ENCODE results near the gene BEST1.
"Not testable (repeated sequence)": the region's sequence is repeated elsewhere in the genome, so short reads cannot be mapped to it uniquely, and the experiment has no call there.

The BEST1 gene

DNA sequence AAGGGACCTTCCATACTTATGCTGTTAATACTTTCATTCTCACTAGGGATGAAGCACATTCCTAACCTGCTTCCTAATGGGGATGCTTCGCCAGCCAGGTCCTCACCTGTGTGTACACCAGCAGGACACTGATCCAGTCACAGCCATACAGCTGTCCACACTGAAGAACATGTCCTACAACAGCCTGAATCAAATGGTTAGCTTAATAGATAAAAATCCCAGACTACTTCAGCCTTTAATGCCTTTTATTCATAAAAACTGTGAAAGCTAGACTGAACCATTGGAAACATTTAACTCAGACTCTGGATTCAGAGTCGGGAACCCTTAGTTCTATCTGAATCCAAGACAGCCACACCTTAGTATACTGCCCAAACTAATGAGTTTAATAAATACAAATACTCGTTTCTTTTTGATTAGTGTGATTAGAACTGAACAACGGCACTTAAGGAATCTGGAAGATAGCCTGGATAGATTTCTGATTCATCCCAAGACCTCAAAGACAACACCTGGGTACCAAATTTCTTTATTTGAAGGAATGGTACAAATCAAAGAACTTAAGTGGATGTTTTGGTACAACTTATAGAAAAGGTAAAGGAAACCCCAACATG is 14.0 kb downstream of the BEST1 start:
- no peak for DNase-seq (ENCODE audit: low read depth in 2 of 2)

GRCh38 chr11:61964666-61965271 is 14.6 kb downstream of the BEST1 start:
- DNase-seq (ENCODE audit: low read depth in 2 of 2), result not testable (repeated sequence)

GRCh38 chr11:61966734-61967115 is 16.6 kb downstream of the BEST1 start:
- no peak for DNase-seq (ENCODE audit: low read depth in 2 of 2)

DNA sequence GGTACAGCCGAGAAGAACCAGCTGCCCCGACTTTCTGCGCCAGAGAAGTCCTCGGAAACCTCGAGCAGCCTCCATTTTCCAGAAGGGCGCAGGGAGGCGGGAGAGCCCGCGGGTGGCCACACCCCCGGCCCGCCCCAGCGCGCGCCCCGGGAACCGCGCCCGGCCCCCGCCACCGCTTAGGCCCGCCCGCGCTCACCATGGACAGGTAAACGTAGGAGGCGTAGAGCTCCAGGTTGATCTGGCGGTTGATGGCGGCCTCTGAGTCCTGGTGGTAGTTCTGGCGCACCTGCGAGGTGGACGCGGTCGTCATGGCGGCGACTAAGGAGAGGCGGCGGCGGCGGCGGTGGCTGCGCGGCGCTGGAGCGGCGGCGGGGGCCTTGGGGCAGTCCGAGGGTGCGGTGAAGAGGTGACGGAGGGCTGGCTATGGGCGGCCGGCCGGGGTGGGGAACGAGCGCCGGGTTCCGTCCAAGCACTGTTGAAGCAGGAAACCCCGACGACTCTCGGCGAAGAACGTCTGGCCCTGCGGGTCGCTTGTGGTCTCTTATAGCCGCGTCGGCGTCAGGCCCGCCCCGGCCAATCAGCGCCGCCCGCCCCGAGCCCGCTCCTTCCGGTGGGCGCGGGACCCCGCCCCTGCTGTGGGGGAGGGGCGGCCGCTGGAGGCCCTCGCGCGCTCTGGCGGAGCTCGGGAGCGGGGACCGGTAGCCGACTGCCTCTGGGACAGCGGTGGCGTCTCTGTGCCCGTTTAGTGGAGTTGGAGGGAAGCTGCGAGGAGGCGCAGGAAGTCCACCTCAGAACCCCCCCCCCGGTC is 17.2 kb downstream of the BEST1 start, which contains the start of gene FTH1:
Gene FTH1, minus strand, starts transcription at position 519 of the 808 bp plus-strand sequence. Its CDS starts 209 bp downstream, at position 310.
- DNase-seq (ENCODE audit: low read depth in 2 of 2), result peak; percentile 79 to 80

- DNase-seq (ENCODE audit: low read depth in 2 of 2), result no peak
These were observed 18.0 kb downstream of the BEST1 start for GRCh38 chr11:61967924-61968757.

DNA sequence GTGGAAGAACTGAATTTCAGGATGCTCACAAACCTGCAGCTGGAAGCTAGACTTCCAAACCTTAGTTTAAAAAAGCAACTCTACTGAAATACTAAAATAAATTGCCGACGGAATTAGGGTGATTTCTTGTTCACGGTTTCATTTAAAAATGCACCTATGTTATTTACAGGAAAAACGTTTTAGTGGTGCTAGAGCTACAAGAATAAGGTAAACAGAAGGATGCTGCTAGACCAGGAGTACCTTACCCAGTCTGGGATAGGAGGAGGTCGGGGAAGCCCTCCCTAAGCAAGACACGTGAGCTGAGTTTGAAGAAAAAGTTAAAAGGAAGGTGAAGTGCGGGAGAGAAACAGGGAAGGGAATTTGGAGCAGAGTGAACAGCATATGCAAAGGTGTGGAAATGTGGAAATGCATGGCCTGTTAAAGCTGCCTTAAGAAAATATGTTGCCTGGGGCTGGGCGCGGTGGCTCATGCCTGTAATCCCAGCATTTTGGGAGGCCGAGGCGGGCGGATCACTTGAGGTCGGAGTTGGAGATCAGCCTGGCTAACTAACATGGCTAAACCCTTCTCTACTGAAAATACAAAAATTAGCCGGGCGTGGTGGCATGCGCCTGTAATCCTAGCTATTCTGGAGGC is 18.7 kb downstream of the BEST1 start:
- DNase-seq (ENCODE audit: low read depth in 2 of 2), result no peak

DNA sequence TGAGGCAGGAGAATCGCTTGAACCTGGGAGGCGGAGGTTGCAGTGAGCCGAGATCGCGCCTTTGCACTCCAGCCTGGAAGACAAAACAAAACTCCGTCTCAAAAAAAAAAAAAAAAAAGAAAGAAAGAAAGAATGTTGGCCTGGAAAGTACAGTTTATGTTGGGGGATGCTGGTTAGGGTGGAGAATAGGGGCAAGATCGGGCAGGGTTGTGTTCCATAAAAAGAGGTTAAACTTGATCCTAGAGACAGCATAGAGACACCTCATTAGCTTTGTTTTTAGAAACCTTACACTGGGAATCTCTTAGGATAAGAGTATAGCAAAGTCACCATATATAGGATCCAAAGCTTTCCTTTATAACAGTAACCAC is 19.2 kb downstream of the BEST1 start:
- no peak for DNase-seq (ENCODE audit: low read depth in 2 of 2)

DNA sequence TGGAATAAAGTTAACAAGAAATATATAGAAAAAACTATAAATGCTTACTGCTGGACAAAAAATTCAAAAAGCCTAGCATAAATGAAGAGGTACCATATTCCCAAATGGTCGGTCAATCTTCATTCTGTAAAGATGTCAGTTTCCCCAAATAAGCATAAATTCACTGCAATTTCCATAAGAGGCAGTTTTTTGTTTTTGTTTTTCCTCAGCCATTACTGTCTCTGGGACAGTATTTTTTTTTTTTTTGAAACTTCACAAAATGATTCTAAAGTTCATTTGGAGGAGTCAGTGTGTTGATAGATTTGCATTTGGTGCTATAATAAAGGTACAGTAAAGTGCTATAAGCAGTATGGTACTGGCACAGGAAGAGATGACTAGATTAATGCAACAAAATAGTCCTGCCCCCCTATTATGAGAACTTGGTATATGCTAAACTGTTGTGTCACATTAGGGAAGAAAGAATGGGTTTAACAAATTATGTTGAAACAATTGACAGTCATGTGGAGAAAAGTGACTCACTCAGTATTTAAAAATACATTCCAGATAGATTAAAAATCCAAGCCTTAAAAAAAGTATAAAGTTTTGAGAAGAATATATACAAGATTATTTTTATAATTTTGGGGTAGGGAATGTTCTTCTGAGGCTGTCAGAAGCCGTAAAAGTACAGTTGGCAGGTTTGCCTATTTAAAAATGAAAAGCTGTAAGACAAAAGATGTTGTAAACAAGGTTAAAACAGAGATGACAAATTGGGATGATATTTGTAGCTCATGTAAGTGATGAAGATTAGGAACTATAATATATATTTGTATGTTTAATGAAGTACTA is 19.9 kb downstream of the BEST1 start:
- peak; percentile 73 to 74 for DNase-seq (ENCODE audit: low read depth in 2 of 2)

DNA sequence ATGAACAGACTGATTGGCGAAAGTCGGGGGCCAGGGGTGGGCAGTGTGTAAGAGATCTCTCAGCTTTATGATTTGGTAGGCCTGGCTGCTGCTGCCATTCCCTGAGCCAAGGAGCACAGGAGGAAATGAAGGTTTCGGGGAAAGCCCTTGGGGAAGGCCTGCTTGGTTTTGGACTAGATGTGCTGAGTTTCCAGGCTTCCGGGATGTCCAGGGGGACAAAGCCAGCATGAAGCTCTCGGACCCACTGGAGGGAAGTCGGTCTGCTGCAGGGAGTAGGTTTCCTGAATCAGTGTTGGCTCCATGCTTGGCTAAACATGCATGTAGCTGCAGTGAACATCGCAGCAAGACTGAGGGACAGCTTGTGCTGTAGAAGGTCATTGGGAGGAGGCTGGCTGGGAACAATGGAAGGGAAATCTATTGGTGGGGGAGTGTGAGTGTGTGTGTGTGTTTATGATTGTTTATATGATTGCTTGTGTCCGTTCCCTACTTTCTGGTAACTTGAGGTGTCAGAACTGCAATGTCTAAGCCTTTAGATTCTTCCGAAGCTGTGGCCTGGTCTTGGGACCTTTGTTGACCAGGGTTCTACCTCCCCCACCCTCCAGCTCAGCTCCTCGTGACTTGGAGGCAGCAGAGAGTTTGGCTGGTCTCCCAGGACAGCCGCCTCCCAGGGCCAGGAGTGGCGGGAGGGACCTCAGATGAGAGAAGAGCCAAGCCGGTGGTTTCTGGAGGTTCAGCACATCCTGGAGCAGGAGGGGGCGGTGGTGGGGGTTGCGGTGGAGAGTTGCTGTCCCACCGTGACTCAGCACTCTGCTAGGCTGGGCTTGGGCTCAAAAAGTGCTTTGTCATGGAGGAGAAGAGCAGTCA is 21.3 kb downstream of the BEST1 start:
- DNase-seq (ENCODE audit: low read depth in 2 of 2), result peak; percentile 98

DNA sequence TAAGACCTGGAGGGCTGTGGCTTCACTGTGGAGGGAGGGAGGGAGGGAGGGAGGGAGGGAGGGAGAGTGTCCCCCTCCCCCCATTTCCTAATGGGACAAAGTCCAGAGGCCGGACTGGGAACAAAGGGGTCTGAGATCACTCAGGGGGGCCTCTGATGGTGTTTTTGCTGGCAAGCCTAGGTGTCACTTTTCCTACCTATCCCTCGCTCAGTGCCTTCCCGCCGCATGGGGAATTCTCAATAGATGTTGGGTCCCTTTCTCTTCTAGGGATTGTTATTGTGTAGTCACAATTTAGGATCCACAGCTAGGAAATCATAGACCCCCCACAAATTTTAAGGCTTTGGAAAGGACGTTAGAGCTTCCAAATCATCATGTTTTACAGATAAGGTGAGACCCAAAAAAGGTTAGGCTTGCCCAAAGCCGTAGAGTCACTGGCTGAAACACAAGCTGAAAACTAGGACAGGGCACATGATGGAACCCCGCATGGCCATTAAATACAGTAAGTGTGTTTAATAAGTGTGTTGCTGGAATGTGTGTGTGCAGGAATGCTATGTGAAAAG is 22.0 kb downstream of the BEST1 start:
- no peak for DNase-seq (ENCODE audit: low read depth in 2 of 2)

GRCh38 chr11:61972672-61973475 is 22.7 kb downstream of the BEST1 start:
- peak; percentile 90 to 91 for DNase-seq (ENCODE audit: low read depth in 2 of 2)

DNA sequence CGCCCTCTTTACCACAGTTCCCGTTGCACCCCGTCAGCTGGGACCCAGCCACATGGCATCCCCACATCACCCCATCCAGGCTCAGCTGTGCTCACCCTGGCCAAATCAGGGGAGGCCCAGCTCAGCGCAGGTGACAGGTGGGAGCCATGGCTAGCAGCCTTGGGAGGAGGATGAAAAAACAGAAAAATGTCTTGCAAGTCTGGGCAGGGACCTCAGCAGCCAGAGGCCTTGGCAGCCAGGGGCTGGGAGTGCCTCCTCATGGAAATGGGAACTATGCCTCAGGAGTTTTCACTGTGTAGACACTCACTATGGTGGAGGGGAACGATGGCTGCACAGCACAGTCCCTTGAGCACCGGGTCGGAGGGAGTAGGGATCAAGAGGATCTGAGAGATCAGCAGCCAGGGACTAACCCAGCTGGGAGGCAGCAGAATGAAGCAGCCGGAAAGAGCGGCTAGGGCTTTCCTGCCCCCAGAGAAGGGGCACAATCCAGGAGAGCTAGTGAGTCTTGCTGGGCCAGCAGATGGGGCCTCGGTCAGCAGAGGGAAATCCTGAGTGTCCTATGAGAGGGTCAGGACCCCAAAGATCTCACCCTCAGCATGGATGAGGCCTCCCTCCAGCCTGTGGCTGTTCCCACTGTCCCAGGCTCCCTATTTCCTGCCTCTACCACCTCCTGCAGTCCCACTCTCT is 23.5 kb downstream of the BEST1 start:
- DNase-seq (ENCODE audit: low read depth in 2 of 2), result no peak

DNA sequence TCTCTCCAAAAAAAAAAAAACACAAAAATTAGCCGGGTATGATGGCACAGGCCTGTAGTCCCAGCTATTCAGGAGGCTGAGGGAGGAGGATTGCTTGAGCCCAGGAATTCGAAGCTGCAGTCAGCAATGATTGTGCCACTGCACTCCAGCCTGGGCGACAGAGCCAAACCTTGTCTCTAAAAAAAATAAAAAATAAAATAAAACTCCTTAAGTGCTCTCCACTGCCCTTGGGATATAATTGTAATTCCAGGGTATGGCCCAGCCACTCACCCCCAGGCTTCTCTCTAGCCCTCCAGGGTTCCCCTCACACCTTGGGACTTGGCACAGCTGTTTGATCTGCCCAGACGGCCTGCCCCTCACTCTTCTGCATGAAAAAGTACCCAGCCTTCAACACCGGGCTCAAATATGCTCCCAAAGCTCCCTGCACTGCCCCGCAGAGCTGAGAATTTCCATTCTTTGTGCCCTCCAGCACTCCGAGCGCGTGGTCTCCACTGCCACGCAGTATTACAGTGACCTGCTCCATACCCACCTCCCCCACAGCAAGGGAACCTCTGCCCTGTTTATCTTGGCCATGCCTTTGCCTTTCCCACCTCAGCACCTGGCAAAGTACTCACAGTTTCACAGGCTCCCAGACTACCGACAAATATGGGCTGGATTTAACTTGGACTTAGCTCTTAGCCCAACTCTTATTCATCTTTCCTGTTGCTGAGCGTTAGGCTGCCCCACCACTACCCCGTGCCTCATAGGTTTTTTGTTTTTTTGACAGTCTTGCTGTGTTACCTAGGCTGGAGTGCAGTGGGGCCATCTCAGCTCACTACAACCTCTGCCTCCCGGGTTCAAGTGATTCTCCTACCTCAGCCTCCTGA is 24.8 kb downstream of the BEST1 start:
- no peak for DNase-seq (ENCODE audit: low read depth in 2 of 2)

GRCh38 chr11:61975638-61976419 is 25.7 kb downstream of the BEST1 start:
- no peak for DNase-seq (ENCODE audit: low read depth in 2 of 2)

DNA sequence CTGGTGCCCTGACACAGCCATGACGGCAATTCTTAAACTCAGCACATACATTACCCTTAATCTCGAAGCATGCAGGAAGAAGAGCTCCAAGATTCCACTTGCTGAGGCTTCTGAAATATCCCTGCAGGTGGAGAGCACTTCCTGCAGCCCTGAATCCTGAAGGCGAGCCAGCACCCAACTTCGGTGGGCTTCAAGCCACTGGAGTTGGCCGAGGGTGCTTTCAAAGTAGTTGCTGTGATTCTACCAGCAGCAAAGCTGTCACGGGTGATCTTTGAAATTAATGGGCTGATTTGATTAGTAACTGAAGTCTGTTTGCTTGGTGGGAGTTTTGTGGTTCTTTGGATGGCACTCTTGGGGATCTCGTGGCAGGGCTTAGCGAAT is 26.3 kb downstream of the BEST1 start:
- DNase-seq (ENCODE audit: low read depth in 2 of 2), result no peak

GRCh38 chr11:61976813-61977475 is 26.8 kb downstream of the BEST1 start:
- no peak for DNase-seq (ENCODE audit: low read depth in 2 of 2)
